DMS 273 treated with DMSO at 0.1 percent for 48 hours (cell line): ENCODE results near the gene MMD2.

Source experiments
- DNase-seq: peaks from one replicate; lab custom pipeline; 2025; lab: John Stamatoyannopoulos, UW

Gene MMD2

DNA sequence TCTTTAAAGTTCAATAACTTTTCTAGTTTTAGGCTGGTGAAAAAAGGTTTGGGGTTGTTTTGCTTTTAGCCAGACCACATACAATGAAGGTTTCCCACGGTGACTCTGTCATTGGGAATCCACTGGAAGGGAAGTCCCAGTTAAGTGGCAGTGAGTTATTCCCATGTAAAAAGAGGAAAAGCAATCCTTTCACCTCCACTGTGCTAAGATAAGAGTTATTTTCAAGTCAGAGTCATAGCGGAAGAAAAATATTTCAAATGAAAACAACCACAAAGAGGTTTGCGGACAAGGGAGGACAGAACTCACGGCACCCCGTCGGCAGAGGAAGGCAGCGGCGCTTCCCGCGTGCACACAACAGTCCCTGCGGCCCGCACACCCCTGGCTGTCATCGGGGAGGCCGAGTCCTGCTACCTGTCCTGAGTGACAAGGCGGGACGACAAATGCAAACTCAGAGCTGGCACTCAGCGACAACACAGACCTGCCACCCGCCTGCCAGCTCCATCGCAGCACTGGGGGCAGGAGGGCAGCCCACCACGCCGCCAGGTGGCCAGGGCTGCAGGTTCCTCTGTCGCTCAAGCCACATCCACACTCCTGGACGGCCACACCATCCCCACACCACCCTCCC is 87.8 kb downstream of the MMD2 start:
- no peak for DNase-seq

DNA sequence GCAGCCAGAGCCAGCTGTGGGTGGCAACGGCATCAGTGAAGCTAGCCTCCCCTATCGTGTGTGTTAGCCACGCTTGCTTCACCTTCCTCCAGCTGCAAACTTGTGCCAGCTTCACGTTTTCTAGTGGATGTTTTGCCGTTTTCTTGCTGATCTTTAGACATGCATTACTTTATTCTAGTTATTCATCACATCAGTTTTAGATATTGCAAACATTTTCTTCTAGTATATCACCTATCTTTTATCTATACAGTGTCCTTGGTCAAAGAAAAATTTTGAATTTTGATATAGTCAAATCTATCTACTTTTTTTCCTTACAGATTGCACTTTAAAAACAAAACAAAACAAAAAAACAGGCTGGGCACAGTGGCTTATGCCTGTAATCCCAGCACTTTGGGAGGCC is 90.5 kb downstream of the MMD2 start:
- DNase-seq: no peak

DNA sequence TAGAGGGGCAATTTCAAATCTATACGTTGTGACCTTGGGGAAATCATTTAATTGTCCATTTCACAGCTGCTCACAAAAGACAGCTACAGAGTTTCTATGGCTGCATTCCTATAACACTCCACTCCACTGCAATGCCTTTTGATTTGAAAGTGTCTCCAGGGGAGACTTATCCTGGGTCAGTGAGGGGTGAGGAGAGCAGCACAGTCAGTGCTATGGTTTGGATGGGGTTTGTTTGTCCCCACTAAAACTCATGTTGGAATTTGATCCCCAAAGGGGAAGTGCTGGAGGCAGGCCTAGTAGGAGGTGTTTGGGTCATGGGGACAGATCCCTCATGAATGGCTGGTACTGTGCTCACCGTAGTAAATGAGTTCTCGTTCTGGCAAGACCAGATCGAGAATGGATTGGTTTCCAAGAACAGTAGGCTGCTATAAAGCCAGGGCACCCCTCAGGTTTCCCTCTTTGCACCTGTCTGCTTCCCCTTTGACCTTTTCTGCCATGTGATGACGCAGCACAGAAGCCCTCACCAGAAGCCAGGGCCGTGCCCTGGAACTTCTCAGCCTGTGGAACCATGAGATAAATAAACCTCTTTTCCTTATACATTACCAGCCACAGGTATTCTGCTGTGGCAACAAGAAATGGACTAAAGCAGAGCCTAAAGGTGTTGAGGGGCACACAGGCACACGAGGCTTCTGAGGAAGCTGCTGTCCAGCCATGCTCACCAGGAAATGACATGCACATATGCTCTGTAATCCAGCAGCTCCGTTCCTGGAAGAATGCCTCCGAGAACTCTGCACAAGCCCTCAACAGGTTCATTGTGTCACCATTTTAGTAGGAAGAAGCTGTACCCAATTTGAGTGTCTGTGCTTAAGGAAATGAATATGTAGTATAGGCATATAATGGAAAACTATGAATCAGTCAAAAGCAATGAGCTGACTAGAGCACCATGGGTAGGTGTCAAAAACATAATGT is 92.2 kb downstream of the MMD2 start:
- no peak for DNase-seq

DNA sequence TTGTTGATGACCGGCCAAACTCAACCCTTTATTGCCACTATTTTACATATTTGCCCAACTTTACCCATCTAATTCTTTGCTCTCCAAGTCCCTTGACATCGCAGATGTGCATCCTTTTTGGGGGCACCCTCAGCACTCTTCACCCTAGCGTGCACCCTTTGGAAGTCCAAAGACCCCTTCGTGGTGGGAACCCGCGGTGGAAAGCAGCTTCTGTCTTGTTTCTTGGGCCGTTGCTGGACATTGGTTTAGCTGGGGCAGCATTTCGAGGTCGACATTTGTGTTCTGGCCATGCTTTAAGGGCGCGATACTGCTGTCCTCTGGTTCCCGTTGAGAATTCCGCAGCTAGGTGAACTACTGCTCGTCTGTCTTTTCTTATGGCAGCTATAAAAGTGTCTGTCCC is 96.8 kb downstream of the MMD2 start:
- no peak for DNase-seq

DNA sequence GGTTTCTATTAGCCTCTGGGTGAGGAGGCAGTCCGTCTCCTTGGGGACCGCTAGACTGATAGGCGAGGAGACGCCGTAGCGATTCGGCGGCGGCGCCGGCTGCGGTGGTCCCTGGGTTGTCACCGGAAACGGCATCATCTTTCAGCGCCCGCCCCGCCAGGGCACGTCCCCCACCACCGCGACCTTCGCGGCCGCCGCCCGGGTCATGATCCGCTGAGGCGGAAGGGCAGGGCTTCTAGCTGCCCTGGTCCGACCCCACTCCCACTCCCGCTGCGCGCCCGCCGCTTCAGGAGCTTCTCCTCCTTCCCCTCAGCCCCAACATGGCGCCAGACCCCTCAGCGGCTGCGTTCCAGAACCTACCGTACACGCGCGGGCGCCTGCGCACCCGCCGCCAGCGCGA is 97.3 kb downstream of the MMD2 start, which contains the start of gene PAPOLB:
PAPOLB (minus strand) TSS at position 358 of the 400 bp plus-strand sequence; CDS start at position 138, 220 bp downstream.
- DNase-seq: no peak

DNA sequence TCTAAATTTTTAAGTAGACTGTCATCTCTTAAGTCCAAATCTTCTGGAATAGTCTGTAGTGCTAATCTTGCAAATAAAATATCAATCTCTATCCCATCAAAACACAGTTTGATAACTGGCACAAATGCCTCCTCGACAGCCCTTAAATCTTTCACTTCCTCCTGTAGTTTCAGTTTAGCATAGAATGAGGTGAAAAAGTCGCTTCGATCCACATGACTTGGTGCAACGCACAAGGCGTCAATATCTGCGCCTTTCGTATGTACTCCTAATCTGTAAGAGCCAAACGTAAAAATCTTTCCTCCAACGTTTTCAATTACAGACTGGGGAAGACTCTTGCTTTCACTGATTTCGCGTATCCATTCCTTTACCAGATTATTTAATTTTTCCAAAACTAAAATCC is 97.8 kb downstream of the MMD2 start:
- DNase-seq: no peak

DNA sequence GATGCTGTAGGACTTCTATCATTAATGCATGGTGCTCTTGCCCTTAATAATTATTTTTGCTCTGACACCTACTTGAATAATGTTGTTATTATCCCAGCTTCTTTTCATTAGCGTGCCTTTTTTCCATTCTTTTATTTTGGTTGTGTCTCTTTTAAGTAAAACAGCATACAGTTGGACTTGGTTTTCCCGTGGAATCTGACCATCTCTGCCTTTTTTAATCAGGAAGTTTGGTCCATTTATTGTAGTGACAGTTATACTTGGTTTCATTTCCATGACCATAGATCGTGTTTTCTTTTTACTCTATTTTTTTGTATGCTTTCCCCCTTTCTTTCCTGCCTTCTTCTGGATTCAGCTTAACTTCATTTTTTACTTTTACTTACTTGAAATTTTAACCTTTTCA is 101.8 kb downstream of the MMD2 start:
- no peak for DNase-seq

DNA sequence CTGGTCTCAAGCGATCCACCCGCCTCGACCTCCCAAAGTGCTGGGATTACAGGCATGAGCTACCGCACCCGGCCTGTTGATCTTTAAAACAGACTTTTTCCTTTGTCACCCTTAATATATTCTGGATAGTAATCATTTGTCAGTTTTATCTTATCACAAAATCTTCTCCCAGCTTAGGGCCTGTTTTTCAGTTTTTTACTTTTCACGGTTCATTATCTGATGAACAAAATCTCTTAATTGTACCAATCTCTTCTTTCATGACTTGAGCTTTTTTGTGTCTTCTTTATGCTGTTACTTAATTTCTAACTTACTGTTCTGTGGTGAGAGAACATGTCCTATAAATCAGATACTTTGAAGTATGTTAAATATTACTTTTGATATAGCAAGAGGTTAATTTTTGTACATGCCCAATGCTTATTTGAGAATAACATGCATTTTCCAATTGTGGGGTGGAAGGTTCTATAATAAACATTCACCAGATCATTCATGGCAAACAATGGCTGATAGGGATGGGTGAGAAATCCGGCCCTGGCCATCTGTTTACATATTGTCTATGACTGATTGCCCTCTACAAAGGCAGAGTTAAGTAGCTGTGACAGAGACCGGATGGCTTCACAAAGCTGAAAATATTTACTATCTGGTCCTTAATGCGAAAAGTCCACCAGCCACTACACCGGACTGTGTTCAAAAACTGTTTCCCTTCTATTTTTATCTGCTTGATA is 102.5 kb downstream of the MMD2 start:
- DNase-seq: no peak
